Neural progenitor cell (in vitro differentiated cells): Measurements from ENCODE around the gene GNA14.

Source experiments
- EZH2 ChIP-seq: fragments of 200-600 bp; sonication (generic); IDR thresholded peaks from 2 replicates; pipeline ENCODE4 v1.6.1; 2017; ENCODE audit warnings: antibody characterized with exemption, mild to moderate bottlenecking, moderate library complexity
- EZH2phosphoT487 ChIP-seq: fragments of 200-600 bp; sonication (generic); IDR thresholded peaks from 2 replicates; pipeline ENCODE4 v1.6.1; 2017; ENCODE audit warnings: antibody characterized with exemption
- TF ChIP-seq, protein P1 (sequence below): fragments of 200-600 bp; sonication (generic); IDR thresholded peaks from 2 replicates; pipeline ENCODE4 v1.5.1; 2017; ENCODE audit warnings: antibody characterized with exemption, mild to moderate bottlenecking

DNA sequence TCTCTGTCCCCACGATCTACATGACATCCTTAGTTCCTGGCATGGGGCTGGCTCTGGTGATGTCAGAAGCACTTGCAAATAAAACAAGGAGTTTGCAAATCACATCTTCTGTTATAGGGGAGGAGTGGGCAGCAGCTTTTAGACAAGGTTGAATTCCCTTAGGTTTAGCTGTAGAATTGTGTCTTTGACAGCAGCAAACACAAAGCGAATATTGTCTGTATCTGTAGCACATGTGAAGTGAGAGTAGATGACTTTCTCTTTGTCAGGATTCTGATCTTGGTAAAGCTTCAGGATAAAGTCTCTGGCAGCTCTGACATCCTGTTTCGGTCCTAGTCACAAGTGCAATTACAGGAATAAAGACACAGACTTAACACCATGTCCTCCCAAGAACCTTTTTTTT lies 224.3 kb downstream of the GNA14 start:
- TF ChIP-seq, protein P1, sequence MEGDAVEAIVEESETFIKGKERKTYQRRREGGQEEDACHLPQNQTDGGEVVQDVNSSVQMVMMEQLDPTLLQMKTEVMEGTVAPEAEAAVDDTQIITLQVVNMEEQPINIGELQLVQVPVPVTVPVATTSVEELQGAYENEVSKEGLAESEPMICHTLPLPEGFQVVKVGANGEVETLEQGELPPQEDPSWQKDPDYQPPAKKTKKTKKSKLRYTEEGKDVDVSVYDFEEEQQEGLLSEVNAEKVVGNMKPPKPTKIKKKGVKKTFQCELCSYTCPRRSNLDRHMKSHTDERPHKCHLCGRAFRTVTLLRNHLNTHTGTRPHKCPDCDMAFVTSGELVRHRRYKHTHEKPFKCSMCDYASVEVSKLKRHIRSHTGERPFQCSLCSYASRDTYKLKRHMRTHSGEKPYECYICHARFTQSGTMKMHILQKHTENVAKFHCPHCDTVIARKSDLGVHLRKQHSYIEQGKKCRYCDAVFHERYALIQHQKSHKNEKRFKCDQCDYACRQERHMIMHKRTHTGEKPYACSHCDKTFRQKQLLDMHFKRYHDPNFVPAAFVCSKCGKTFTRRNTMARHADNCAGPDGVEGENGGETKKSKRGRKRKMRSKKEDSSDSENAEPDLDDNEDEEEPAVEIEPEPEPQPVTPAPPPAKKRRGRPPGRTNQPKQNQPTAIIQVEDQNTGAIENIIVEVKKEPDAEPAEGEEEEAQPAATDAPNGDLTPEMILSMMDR = no peak
- TF ChIP-seq EZH2phosphoT487 = no peak
- no peak for TF ChIP-seq EZH2
